Ureter (tissue), 1 donor: ENCODE data around the gene TBC1D5. TPM values are rescaled to one million over a fixed set of nuclear protein-coding genes. Genes with fewer than 3 reads are reported as not detected.
"Not testable (repeated sequence)": the region's sequence is repeated elsewhere in the genome, so short reads cannot be mapped to it uniquely, and the experiment has no call there.

Experiments used
- DNase-seq: peaks from one replicate; pipeline ENCODE4 v3.0.0-alpha.2; 2020; ENCODE audit warnings: low spot score
- total RNA-seq: library from RNA; stranded (reverse); gene quantifications from one replicate; pipeline ENCODE4 v1.2.4, GENCODE V29; 2023
- donor health status: DM: yes; HTN: yes; CAD: no.

Gene TBC1D5
- total RNA-seq, 1 donor from 2014 or later = 87.1 TPM

- no peak for DNase-seq
Observed at GRCh38 chr3:17546500-17547255, 195.8 kb downstream of the TBC1D5 start.

GRCh38 chr3:17544632-17545031 is 197.8 kb downstream of the TBC1D5 start:
- DNase-seq = no peak

- DNase-seq = no peak
Observed at GRCh38 chr3:17542591-17542990, 199.8 kb downstream of the TBC1D5 start.

GRCh38 chr3:17539436-17539835 is 203.0 kb downstream of the TBC1D5 start:
- no peak for DNase-seq

- DNase-seq = no peak
Observed at GRCh38 chr3:17535274-17535673, 207.2 kb downstream of the TBC1D5 start.

GRCh38 chr3:17532446-17532845 is 210.0 kb downstream of the TBC1D5 start:
- DNase-seq = not testable (repeated sequence)

GRCh38 chr3:17529677-17530076 is 212.8 kb downstream of the TBC1D5 start:
- DNase-seq = no peak

GRCh38 chr3:17518189-17519059 is 224.0 kb downstream of the TBC1D5 start:
- no peak for DNase-seq

GRCh38 chr3:17515445-17516234 is 226.8 kb downstream of the TBC1D5 start:
- no peak for DNase-seq

GRCh38 chr3:17514597-17514996 is 227.8 kb downstream of the TBC1D5 start:
- DNase-seq = no peak

GRCh38 chr3:17510265-17510664 is 232.2 kb downstream of the TBC1D5 start:
- no peak for DNase-seq

- DNase-seq = no peak
Observed at GRCh38 chr3:17508180-17508752, 234.2 kb downstream of the TBC1D5 start.

GRCh38 chr3:17507480-17507879 is 235.0 kb downstream of the TBC1D5 start:
- no peak for DNase-seq

- DNase-seq = no peak
Observed at GRCh38 chr3:17505856-17506255, 236.6 kb downstream of the TBC1D5 start.

GRCh38 chr3:17501745-17502144 is 240.7 kb downstream of the TBC1D5 start:
- no peak for DNase-seq

- no peak for DNase-seq
Observed at GRCh38 chr3:17500618-17501017, 241.8 kb downstream of the TBC1D5 start.

GRCh38 chr3:17494117-17494809 is 248.2 kb downstream of the TBC1D5 start:
- no peak for DNase-seq

GRCh38 chr3:17491601-17492000 is 250.8 kb downstream of the TBC1D5 start:
- no peak for DNase-seq

GRCh38 chr3:17491190-17491589 is 251.2 kb downstream of the TBC1D5 start:
- not testable (repeated sequence) for DNase-seq

- no peak for DNase-seq
Observed at GRCh38 chr3:17489139-17489538, 253.3 kb downstream of the TBC1D5 start.

GRCh38 chr3:17481116-17481515 is 261.3 kb downstream of the TBC1D5 start:
- DNase-seq = no peak
